A549 (cell line): Measurements from ENCODE around the gene SOD3. TPM values are rescaled to one million over a fixed set of nuclear protein-coding genes. Genes with fewer than 3 reads are reported as not detected.

ENCODE experiments used
- ATAC-seq, 2 experiments: fragments of 200-7000 bp in 1 of 2; fragments of >200 bp in 1 of 2; cut with Nextera tagmentation in 1 of 2; cut with Tn5 transposase in 1 of 2; 3 replicates each; pipeline versions ENCODE4 v1.8.0 to v1.9.1; 2018 to 2020; ENCODE audit warnings: mild to moderate bottlenecking in 1 of 2, moderate library complexity in 1 of 2
- CTCF ChIA-PET: fragments of 300-600 bp; sonication (Branson Sonifier 250); formaldehyde crosslinking; extraction: SDS; loops from one replicate; lab custom pipeline; 2021; ENCODE audit warnings: antibody characterized with exemption, inconsistent platforms; lab: Yijun Ruan, JAX
- POLR2A ChIA-PET: fragments of 350-600 bp; formaldehyde crosslinking; extraction: SDS; loops from one replicate; lab custom pipeline; 2021; ENCODE audit warnings: antibody characterized with exemption, inconsistent platforms; lab: Yijun Ruan, JAX
- DNase-seq, 2 experiments: peaks; one replicate each; pipeline versions ENCODE4 v3.0.0 to v3.0.0-alpha.2; 2011 to 2016; ENCODE audit warnings: low read depth in 1 of 2, low spot score in 1 of 2
- FAIRE-seq: peaks from 2 replicates; lab custom pipeline; 2011; peaks lifted over from hg19 to GRCh38; lab: Jason Lieb, UNC
- H3K27ac ChIP-seq, 2 experiments: fragments of >200 bp; sonication (Bioruptor Twin); formaldehyde crosslinking; 3 replicates each; pipeline ENCODE4 v1.5.1; 2016 to 2017
- H3K4me1 ChIP-seq: fragments of >200 bp; sonication (Bioruptor Twin); formaldehyde crosslinking; 3 replicates; pipeline ENCODE4 v1.6.1; 2016
- H3K4me2 ChIP-seq: fragments of >200 bp; sonication (Bioruptor Twin); formaldehyde crosslinking; 3 replicates; pipeline ENCODE4 v1.6.1; 2016
- H3K4me3 ChIP-seq: fragments of >200 bp; sonication (Bioruptor Twin); formaldehyde crosslinking; 3 replicates; pipeline ENCODE4 v1.5.1; 2016
- H3K9me3 ChIP-seq: fragments of >200 bp; sonication (Bioruptor Twin); formaldehyde crosslinking; 3 replicates; pipeline ENCODE4 v1.6.1; 2016
- BCL3 ChIP-seq: fragments of >200 bp; sonication (Bioruptor Twin); formaldehyde crosslinking; IDR thresholded peaks from 3 replicates; pipeline ENCODE4 v1.6.1; 2016
- CBX2 ChIP-seq: fragments of 200-600 bp; sonication (generic); IDR thresholded peaks from 2 replicates; pipeline ENCODE4 v1.6.1; 2016; ENCODE audit warnings: low read depth, mild to moderate bottlenecking, borderline replicate concordance
- CEBPB ChIP-seq, 2 experiments: fragments of >200 bp in 1 of 2; sonication (Bioruptor Twin) in 1 of 2; formaldehyde crosslinking in 1 of 2; IDR thresholded peaks; 2 replicates each; pipeline ENCODE4 v1.6.1; 2012 to 2016
- EHF ChIP-seq: fragments of 250-450 bp; sonication (Bioruptor Pico); IDR thresholded peaks from 2 replicates; pipeline ENCODE4 v1.5.0; 2020; ENCODE audit warnings: mild to moderate bottlenecking
- EHMT2 ChIP-seq: fragments of 200-600 bp; sonication (generic); IDR thresholded peaks from 2 replicates; pipeline ENCODE4 v1.6.1; 2016; ENCODE audit warnings: antibody characterized with exemption, low read depth, mild to moderate bottlenecking, moderate library complexity
- ESRRA ChIP-seq: fragments of 150-350 bp; IDR thresholded peaks from 2 replicates; pipeline ENCODE4 v1.6.1; 2014; ENCODE audit warnings: mild to moderate bottlenecking, low read length, borderline replicate concordance
- FOSB ChIP-seq: fragments of 250-450 bp; sonication (Bioruptor Pico); IDR thresholded peaks from 2 replicates; pipeline ENCODE4 v1.5.0; 2020; ENCODE audit warnings: mild to moderate bottlenecking, moderate library complexity
- HES2 ChIP-seq: fragments of >200 bp; sonication (Bioruptor Twin); formaldehyde crosslinking; IDR thresholded peaks from 2 replicates; pipeline ENCODE4 v1.6.1; 2016
- HEYL ChIP-seq: fragments of 250-450 bp; sonication (Bioruptor Pico); IDR thresholded peaks from 2 replicates; pipeline ENCODE4 v1.8.0; 2021; ENCODE audit warnings: mild to moderate bottlenecking, moderate library complexity
- JUN ChIP-seq, 2 experiments: fragments of >200 bp; sonication (Bioruptor Twin); formaldehyde crosslinking; IDR thresholded peaks; 2 replicates in 1 of 2; 3 replicates in 1 of 2; pipeline ENCODE4 v1.6.1; 2016 to 2017
- MAFK ChIP-seq: fragments of 450-650 bp; IDR thresholded peaks from 2 replicates; pipeline ENCODE4 v1.6.1; 2014; ENCODE audit not compliant: partially characterized antibody
- NPAS2 ChIP-seq: fragments of 250-450 bp; sonication (Bioruptor Pico); IDR thresholded peaks from 2 replicates; pipeline ENCODE4 v1.8.0; 2022; ENCODE audit warnings: mild to moderate bottlenecking, moderate library complexity, borderline replicate concordance
- NR3C1 ChIP-seq: fragments of >200 bp; sonication (Bioruptor Twin); formaldehyde crosslinking; IDR thresholded peaks from 3 replicates; pipeline ENCODE4 v1.6.1; 2017
- RAD21 ChIP-seq, 2 experiments: fragments of >200 bp in 1 of 2; sonication (Bioruptor Twin) in 1 of 2; formaldehyde crosslinking in 1 of 2; IDR thresholded peaks in 1 of 2; conservative IDR thresholded peaks in 1 of 2; 2 replicates in 1 of 2; 3 replicates in 1 of 2; pipeline ENCODE4 v1.6.1; 2012 to 2018; ENCODE audit warnings: inconsistent platforms in 1 of 2
- RARB ChIP-seq: fragments of 250-450 bp; sonication (Bioruptor Pico); IDR thresholded peaks from 2 replicates; pipeline ENCODE4 v1.8.0; 2021; ENCODE audit warnings: mild to moderate bottlenecking, moderate library complexity
- RFX5 ChIP-seq: fragments of 450-650 bp; IDR thresholded peaks from 2 replicates; pipeline ENCODE4 v1.7.1; 2014; ENCODE audit warnings: antibody characterized with exemption, mild to moderate bottlenecking, moderate library complexity
- RNF2 ChIP-seq: fragments of 200-600 bp; sonication (generic); IDR thresholded peaks from 2 replicates; pipeline ENCODE4 v1.6.1; 2016; ENCODE audit warnings: low read depth, mild to moderate bottlenecking, antibody characterized with exemption, moderate library complexity, borderline replicate concordance
- SMC3 ChIP-seq: fragments of >200 bp; sonication (Bioruptor Twin); formaldehyde crosslinking; IDR thresholded peaks from 3 replicates; pipeline ENCODE4 v1.6.1; 2018; ENCODE audit warnings: inconsistent platforms
- ZNF302 ChIP-seq: fragments of 250-450 bp; sonication (Bioruptor Pico); IDR thresholded peaks from 2 replicates; pipeline ENCODE4 v1.9.0; 2021; ENCODE audit warnings: inconsistent platforms, mild to moderate bottlenecking, moderate library complexity
- WGBS: methylation state at CpG from one replicate; pipeline ENCODE4 v1.1.6; 2017; ENCODE audit errors: missing lambda C conversion rate; 5-methylcytosine and 5-hydroxymethylcytosine counted together
- polyA plus RNA-seq, 4 experiments: library from polyadenylated mRNA; depleted of rRNA in 3 of 4; stranded (reverse); fragments of >200 nt; fragmentation: RNase III in 1 of 4; extraction: RNeasy Plus Mini Kit Qiagen cat#74134 plus additional on column Dnase treatment in 1 of 4; gene quantifications; 2 replicates in 3 of 4; 3 replicates in 1 of 4; pipeline ENCODE4 v1.2.3, GENCODE V29; 2011 to 2017
- TF ChIP-seq, protein P1 (sequence below): fragments of 450-650 bp; IDR thresholded peaks from 2 replicates; pipeline ENCODE4 v1.6.1; 2014; ENCODE audit warnings: antibody characterized with exemption
- TF ChIP-seq, protein P2 (sequence below): fragments of >200 bp; sonication (Bioruptor Twin); formaldehyde crosslinking; IDR thresholded peaks from 3 replicates; pipeline ENCODE4 v1.5.1; 2016

The SOD3 gene
- polyA plus RNA-seq, 2 of the 4 experiments (the other 2 are of a cell fraction) = not detected

- WGBS = 88% methylated on average over 5 of the region's 5 CpGs
- Histone ChIP-seq H3K4me3 (no peak overlapping the region), H3K4me1 (no peaks in the 10 kb centered on the region), H3K9me3 (no peaks in the 10 kb centered on the region), H3K4me2 (no peak overlapping the region), H3K27ac (no peak overlapping the region)
- no peak for FAIRE-seq
- no peak for TF ChIP-seq FOSB (CRISPR knock-in tag)
- no peak for TF ChIP-seq ZNF302 (CRISPR knock-in tag)
- no peak for TF ChIP-seq CEBPB (IDR thresholded peaks at IDR 0.05)
- TF ChIP-seq, protein P1, sequence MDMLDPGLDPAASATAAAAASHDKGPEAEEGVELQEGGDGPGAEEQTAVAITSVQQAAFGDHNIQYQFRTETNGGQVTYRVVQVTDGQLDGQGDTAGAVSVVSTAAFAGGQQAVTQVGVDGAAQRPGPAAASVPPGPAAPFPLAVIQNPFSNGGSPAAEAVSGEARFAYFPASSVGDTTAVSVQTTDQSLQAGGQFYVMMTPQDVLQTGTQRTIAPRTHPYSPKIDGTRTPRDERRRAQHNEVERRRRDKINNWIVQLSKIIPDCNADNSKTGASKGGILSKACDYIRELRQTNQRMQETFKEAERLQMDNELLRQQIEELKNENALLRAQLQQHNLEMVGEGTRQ = no peak
- TF ChIP-seq RAD21 (conservative IDR thresholded peaks at IDR 0.05 in 1 of 2, IDR thresholded peaks at IDR 0.05 in 1 of 2) = no peak
- no peak for TF ChIP-seq NR3C1
- no peak for TF ChIP-seq EHMT2
- TF ChIP-seq RFX5 = no peak
- no peak for TF ChIP-seq SMC3
- no peak for TF ChIP-seq RNF2
- TF ChIP-seq JUN (IDR thresholded peaks at IDR 0.05) = no peak
- no peak for TF ChIP-seq RARB
- no peak for TF ChIP-seq CBX2
- TF ChIP-seq HES2 = no peak
- TF ChIP-seq BCL3 = no peak
- TF ChIP-seq ESRRA = no peak
- no peak for TF ChIP-seq NPAS2 (CRISPR knock-in tag)
- ATAC-seq = no peak
- CTCF ChIA-PET = interaction anchor here (0.9 kb wide), 1 partner anchor 13 kb away, joined by 3 read pairs; no protein-coding TSS in a partner anchor
- DNase-seq = no peak
- POLR2A ChIA-PET = no interaction called here
Observed at GRCh38 chr4:24805067-24805466, 9.7 kb downstream of the SOD3 start.

DNA sequence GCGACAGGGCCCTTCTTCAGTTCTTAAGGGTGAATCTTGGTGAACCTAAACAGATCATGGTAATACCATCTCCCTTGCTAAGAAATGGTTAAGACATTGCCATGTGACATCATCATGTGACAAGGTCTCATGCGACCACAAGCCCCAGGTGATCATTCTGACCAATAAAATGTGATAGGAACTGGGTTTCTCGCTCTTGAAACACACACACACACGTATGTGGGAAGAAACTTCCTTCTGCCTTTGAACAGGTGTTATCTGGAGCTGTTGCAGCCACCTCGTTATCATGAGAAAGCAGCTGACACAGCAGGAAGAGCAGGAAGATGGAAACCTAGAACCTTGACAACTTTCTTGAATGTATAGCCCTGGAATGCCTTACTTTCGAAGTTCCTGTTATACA, 10.2 kb downstream of the SOD3 start:
- ATAC-seq (no peak), FAIRE-seq (no peak), DNase-seq (no peak)
- CTCF ChIA-PET = no interaction called here
- H3K4me1 ChIP-seq = no peaks in the 10 kb centered on the region
- TF ChIP-seq MAFK (peak; percentile 18), EHMT2 (no peak), HEYL (CRISPR knock-in tag) (no peak), EHF (CRISPR knock-in tag) (no peak)
- TF ChIP-seq, protein P1 = peak; percentile 74
- TF ChIP-seq, protein P2, sequence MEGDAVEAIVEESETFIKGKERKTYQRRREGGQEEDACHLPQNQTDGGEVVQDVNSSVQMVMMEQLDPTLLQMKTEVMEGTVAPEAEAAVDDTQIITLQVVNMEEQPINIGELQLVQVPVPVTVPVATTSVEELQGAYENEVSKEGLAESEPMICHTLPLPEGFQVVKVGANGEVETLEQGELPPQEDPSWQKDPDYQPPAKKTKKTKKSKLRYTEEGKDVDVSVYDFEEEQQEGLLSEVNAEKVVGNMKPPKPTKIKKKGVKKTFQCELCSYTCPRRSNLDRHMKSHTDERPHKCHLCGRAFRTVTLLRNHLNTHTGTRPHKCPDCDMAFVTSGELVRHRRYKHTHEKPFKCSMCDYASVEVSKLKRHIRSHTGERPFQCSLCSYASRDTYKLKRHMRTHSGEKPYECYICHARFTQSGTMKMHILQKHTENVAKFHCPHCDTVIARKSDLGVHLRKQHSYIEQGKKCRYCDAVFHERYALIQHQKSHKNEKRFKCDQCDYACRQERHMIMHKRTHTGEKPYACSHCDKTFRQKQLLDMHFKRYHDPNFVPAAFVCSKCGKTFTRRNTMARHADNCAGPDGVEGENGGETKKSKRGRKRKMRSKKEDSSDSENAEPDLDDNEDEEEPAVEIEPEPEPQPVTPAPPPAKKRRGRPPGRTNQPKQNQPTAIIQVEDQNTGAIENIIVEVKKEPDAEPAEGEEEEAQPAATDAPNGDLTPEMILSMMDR = no peak
- no peak overlapping the region for H3K4me3 ChIP-seq
- H3K27ac ChIP-seq = no peak overlapping the region
- POLR2A ChIA-PET = no interaction called here
- WGBS = 74% methylated on average over 6 of the region's 6 CpGs
- no peak overlapping the region for H3K4me2 ChIP-seq
- no peaks in the 10 kb centered on the region for H3K9me3 ChIP-seq
